IPS-NIHi7 (cell line): ENCODE data around the gene KIFC3.

Experiments
- DNase-seq: peaks from one replicate; pipeline ENCODE4 v3.0.0; 2012; ENCODE audit warnings: mixed read lengths; ENCODE audit errors: extremely low spot score

The KIFC3 gene

GRCh38 chr16:57765160-57765728, 37.0 kb downstream of the KIFC3 start:
- DNase-seq = no peak

GRCh38 chr16:57764341-57765159, 37.7 kb downstream of the KIFC3 start:
- peak; percentile 95 for DNase-seq

GRCh38 chr16:57764006-57764340, 38.3 kb downstream of the KIFC3 start:
- no peak for DNase-seq

- DNase-seq = no peak
Measured at GRCh38 chr16:57763285-57764005, 38.8 kb downstream of the KIFC3 start.

GRCh38 chr16:57762365-57763040, 39.8 kb downstream of the KIFC3 start:
- DNase-seq = no peak

- DNase-seq = no peak
Measured at GRCh38 chr16:57761957-57762356, 40.3 kb downstream of the KIFC3 start.

GRCh38 chr16:57761301-57761700, 41.0 kb downstream of the KIFC3 start:
- DNase-seq = no peak

- no peak for DNase-seq
Measured at GRCh38 chr16:57760357-57761160, 41.7 kb downstream of the KIFC3 start.

- no peak for DNase-seq
Measured at GRCh38 chr16:57759541-57760356, 42.5 kb downstream of the KIFC3 start.

- no peak for DNase-seq
Measured at GRCh38 chr16:57759131-57759530, 43.2 kb downstream of the KIFC3 start.

GRCh38 chr16:57758331-57759117, 43.8 kb downstream of the KIFC3 start:
- no peak for DNase-seq

- DNase-seq = no peak
Measured at GRCh38 chr16:57757883-57758282, 44.4 kb downstream of the KIFC3 start.

GRCh38 chr16:57757326-57757786, 44.9 kb downstream of the KIFC3 start:
- peak; percentile 95 for DNase-seq

- DNase-seq = no peak
Measured at GRCh38 chr16:57756424-57757325, 45.6 kb downstream of the KIFC3 start.

- no peak for DNase-seq
Measured at GRCh38 chr16:57755726-57756423, 46.4 kb downstream of the KIFC3 start.

GRCh38 chr16:57755061-57755684, 47.1 kb downstream of the KIFC3 start:
- DNase-seq = no peak

- no peak for DNase-seq
Measured at GRCh38 chr16:57754354-57755060, 47.8 kb downstream of the KIFC3 start.
